NCI-H526 (cell line): Measurements from ENCODE around the gene TPRG1L.
"Not testable (repeated sequence)": the region's sequence is repeated elsewhere in the genome, so short reads cannot be mapped to it uniquely, and the experiment has no call there.

Experiments used
- DNase-seq, 2 experiments: peaks; one replicate each; lab custom pipeline; 2025; lab: John Stamatoyannopoulos, UW

TPRG1L gene

GRCh38 chr1:3624200-3625136 lies at the start of gene TPRG1L:
TPRG1L (plus strand) TSS chr1:3625015; CDS start chr1:3625073, 58 bp downstream.
- DNase-seq: peak; percentile 86 to 98

- not testable (repeated sequence) for DNase-seq
Observed at GRCh38 chr1:3575515-3575914, 49.3 kb upstream of the TPRG1L start.

DNA sequence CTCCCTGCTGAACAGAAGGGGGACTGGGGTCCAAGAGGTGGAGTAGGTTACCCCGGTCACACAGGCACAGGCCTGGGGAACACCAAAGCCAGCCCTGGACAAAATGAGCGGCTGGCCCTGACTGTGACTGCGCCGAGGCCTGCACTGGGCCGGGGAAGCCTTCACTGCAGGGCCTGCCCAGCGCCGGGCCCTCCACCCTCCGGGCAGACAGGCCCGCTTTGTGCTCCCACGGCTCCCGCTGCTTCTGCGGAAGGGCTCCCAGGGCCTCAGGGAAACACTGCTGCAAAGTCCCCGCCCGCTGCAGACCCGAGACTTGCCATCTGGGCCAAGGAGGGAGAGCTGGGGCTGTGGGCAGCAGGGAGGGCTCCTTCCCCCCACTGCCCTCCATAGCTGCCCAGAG lies 48.8 kb upstream of the TPRG1L start:
- no peak for DNase-seq

DNA sequence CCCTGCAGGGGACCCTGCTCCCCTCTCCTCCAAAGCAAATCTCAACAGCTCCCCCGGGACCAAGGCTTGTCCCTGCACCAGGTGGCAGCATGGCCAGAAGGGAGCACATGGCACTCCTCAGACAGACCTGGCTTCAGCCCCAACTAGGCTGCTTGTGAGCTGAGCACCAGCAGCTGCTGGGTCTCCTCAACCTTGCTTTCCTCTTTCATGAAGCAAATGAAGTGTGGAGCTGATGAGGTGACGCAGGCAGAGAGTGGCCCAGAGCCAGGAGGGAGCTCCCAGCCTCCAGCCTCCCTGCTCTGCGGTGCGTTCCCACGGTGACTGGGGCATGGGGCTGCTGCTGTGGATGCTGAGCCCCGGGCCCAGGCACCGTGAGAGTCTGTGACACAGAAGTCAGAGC lies 47.5 kb upstream of the TPRG1L start:
- no peak for DNase-seq

DNA sequence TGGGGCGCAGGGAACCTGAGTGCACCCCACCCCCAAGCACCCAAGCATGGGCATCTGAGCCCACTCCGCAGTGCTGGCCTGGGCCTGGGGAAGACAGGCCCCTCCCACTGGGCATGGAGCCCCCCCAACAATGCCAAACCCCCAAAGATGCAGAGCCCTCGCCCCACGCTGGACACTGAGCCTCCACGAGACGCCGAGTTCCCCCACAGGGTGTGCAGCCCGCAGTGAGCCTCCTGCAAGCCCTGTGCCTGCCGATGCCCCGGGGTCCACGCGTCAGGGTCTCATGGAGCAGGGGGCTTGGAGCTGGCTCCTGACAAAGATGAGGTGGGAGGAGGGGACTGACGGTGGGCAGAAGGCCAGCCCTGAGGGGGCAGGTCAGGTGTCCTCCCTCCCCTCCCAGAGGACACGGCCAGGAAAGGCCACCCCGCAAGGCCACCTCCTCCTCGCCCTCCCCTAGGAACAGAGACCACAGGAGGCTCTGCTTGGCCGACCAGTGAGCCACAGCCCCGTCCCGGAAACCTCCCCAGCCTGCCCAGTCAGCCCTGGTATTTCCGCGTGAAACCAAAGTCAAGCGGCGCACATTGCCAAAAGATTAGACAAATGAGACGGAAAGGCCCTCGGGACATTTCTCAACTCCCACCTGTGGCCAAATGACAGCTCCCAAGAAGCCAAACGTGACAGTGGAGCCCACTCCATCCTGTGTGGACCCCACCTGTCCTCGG lies 46.9 kb upstream of the TPRG1L start:
- no peak for DNase-seq

- no peak for DNase-seq
Observed at GRCh38 chr1:3578433-3578805, 46.4 kb upstream of the TPRG1L start.

- DNase-seq: no peak
Observed at GRCh38 chr1:3578906-3579305, 45.9 kb upstream of the TPRG1L start.

- DNase-seq: no peak
Observed at GRCh38 chr1:3579626-3580025, 45.2 kb upstream of the TPRG1L start.

DNA sequence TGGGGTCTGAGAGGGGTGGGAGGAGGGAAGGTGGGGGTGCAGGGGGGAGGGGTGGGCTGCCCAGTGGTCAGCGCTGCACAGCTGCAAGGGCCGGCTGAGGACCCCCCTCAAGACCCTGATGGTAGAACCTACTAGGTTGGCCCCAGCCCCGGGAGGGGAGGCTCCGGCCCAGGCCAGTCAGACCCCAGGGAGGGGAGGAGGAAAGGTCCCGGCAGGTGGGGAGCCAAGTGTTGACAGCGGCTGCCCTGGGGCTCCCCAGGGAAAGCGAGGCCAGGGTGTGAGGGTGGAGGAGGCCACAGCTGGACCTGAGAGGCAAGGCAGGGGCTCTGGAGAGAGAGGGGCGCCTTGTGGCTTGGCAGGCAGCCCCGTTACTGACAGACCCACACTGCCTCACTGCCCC lies 44.6 kb upstream of the TPRG1L start:
- no peak for DNase-seq

DNA sequence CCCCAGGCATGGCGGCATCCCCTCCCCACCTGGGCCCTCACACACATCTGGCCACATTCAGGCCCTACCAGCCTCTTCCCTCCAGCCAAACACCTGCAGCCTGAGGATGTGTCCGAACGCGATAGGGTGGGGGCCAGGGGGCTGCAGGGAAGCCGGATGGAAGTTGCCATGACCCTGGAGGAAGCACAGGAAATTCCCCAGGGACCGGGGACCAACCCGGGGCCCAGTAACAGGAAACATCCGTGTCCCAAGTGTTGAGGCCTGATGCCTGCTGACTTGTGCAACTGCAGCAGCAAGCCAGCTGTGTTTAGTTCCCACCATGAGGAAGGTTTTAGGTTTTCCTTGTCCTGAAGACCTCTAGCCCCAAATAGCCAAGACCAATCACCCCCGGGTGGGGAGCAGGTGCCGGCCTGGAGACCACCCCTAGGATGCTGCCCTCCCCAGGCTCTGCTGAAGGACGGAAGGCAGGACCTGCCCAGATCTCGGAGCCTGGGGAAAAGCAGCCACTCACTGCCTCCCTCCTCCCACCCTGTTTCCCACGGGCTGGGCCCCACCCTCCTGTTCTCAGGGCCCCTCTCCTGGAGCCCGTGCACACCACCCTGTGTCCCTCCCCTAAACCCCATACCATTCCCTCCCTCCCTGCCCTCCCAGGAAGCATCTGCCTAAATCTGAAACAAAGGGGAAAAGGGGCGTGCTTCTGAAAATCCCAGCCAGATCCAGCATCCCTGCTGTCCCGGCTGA lies 43.3 kb upstream of the TPRG1L start:
- DNase-seq: no peak

DNA sequence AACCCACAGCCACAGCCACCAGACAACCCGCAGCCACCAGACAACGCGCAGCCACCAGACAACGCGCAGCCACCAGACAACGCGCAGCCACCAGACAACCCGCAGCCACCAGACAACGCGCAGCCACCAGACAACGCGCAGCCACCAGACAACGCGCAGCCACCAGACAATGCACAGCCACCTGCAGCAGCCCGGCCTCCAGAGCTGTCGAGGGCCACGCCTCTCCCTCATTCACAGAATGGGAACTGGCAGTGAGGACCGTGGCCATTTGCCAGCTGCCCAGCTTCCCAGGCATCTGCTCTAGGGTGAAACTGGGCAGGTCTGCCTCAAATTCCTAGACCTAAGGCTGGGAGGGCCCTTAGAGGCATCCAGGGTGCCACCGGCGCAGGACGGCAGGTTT lies 41.1 kb upstream of the TPRG1L start:
- not testable (repeated sequence) for DNase-seq

DNA sequence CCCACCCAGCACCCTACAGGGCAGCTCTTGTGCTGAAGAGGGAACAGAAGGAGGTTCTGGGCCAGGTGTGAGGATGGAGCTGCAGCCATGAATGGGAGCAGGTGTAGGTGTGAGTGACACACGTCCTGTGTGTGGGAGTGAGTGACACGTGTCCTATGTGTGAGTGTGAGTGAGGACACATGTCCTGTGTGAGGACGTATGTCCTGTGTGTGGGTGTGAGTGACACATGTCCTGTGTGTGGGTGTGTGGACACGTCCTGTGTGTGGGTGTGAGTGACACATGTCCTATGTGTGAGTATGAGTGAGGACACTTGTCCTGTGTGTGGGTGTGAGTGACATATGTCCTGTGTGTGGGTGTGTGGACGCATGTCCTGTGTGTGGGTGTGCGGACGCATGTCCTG lies 39.9 kb upstream of the TPRG1L start:
- DNase-seq: no peak

GRCh38 chr1:3585353-3585868 lies 39.4 kb upstream of the TPRG1L start:
- not testable (repeated sequence) for DNase-seq

DNA sequence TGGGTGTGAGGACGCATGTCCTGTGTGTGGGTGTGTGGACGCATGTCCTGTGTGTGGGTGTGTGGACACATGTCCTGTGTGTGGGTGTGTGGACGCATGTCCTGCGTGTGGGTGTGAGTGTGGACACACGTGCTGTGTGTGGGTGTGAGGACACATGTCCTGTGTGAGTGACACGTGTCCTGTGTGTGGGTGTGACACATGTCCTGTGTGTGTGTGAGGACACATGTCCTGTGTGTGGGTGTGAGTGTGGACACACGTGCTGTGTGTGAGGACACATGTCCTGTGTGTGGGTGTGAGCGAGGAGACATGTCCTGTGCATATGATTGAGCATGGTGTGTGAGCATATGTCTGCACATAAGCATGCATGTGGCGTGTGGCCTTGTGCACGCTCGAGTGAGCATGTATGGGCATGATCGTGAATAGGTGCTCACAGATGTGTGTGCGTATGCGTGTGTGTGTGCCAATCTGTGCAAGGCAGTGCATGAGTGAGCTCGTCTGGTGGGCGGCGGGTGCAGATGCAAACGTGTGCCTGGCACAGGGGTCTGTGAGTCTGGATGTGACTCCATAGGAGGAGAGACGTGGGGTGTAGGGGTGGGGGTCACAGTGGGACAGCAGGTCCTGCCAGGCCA lies 38.8 kb upstream of the TPRG1L start:
- no peak for DNase-seq

GRCh38 chr1:3586986-3587759 lies 37.6 kb upstream of the TPRG1L start:
- no peak for DNase-seq

DNA sequence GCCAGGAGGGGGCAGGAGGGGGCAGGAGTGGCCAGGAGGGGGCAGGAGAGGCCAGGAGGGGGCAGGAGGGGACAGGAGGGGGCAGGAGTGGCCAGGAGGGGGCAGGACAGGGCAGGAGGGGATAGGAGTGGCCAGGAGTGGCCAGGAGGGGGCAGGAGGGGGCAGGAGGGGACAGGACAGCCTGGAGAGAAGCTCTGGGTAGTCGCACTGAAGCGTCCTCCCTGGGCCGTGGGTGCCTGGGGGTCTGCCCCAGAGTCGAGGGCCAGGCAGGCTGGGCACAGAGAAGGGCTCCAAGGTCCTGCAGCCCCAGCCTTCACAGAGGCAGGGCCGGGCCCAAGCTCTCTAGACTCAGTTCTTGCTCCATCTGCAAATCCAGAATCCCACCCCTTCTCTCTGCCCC lies 36.4 kb upstream of the TPRG1L start:
- no peak for DNase-seq

- DNase-seq: no peak
Observed at GRCh38 chr1:3590139-3590763, 34.6 kb upstream of the TPRG1L start.

GRCh38 chr1:3590951-3591865 lies 33.6 kb upstream of the TPRG1L start:
- no peak for DNase-seq

GRCh38 chr1:3593334-3593733 lies 31.5 kb upstream of the TPRG1L start:
- no peak for DNase-seq
